Osteocyte (in vitro differentiated cells): ENCODE measurements around the gene DCDC2C. TPM values are rescaled to one million over a fixed set of nuclear protein-coding genes. Genes with fewer than 3 reads are reported as not detected.

Experiments used
- DNase-seq: peaks from one replicate; pipeline ENCODE4 v3.0.0; 2021; ENCODE audit warnings: mixed read lengths; ENCODE audit not compliant: unreplicated experiment; ENCODE audit errors: extremely low spot score
- H3K27ac Mint-ChIP-seq: one replicate; pipeline ENCODE4 v1.8.0; 2021; ENCODE audit warnings: mild to moderate bottlenecking, mixed read lengths; ENCODE audit not compliant: unreplicated experiment
- H3K27me3 Mint-ChIP-seq: one replicate; pipeline ENCODE4 v1.8.0; 2021; ENCODE audit warnings: mixed read lengths; ENCODE audit not compliant: unreplicated experiment
- H3K36me3 Mint-ChIP-seq: one replicate; pipeline ENCODE4 v1.8.0; 2021; ENCODE audit warnings: mixed read lengths; ENCODE audit not compliant: unreplicated experiment
- H3K4me1 Mint-ChIP-seq: one replicate; pipeline ENCODE4 v1.8.0; 2021; ENCODE audit warnings: mixed read lengths; ENCODE audit not compliant: unreplicated experiment
- H3K4me3 Mint-ChIP-seq: one replicate; pipeline ENCODE4 v1.8.0; 2021; ENCODE audit warnings: mild to moderate bottlenecking, moderate library complexity, mixed read lengths; ENCODE audit not compliant: unreplicated experiment
- H3K9me3 Mint-ChIP-seq: one replicate; pipeline ENCODE4 v1.8.0; 2021; ENCODE audit warnings: mixed read lengths; ENCODE audit not compliant: unreplicated experiment
- total RNA-seq: library from RNA; stranded (reverse); gene quantifications from 2 replicates; pipeline ENCODE4 v1.2.1, GENCODE V29; 2021
- TF ChIP-seq, protein P1 (sequence below): fragments of 200-600 bp; sonication (generic); IDR thresholded peaks from 2 replicates; pipeline ENCODE4 v1.5.0; 2021; ENCODE audit warnings: antibody characterized with exemption, mild to moderate bottlenecking, moderate library complexity

Gene DCDC2C
- total RNA-seq, 1 donor from 2014 or later: not detected

DNA sequence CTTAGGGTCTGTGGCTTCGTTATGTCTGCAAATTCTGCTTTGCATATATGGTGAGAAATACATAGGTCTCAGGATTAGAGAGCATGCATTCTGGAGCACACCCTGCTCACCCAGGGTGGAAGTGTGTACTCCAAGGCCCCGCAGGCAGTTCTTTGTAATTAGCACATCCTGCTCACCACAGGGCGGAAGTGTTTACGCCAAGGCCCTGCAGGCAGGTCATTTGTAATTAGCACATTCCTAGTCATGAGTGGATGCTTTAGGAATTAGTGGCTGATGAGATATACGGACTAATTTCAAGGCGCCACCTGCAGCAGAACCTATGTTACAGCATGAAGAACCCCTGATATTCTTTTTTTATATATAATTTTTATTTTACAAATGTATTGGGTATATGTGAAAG, 41.1 kb upstream of the DCDC2C start:
- TF ChIP-seq, protein P1, sequence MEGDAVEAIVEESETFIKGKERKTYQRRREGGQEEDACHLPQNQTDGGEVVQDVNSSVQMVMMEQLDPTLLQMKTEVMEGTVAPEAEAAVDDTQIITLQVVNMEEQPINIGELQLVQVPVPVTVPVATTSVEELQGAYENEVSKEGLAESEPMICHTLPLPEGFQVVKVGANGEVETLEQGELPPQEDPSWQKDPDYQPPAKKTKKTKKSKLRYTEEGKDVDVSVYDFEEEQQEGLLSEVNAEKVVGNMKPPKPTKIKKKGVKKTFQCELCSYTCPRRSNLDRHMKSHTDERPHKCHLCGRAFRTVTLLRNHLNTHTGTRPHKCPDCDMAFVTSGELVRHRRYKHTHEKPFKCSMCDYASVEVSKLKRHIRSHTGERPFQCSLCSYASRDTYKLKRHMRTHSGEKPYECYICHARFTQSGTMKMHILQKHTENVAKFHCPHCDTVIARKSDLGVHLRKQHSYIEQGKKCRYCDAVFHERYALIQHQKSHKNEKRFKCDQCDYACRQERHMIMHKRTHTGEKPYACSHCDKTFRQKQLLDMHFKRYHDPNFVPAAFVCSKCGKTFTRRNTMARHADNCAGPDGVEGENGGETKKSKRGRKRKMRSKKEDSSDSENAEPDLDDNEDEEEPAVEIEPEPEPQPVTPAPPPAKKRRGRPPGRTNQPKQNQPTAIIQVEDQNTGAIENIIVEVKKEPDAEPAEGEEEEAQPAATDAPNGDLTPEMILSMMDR: no peak
- no peak for DNase-seq
- Mint-ChIP-seq H3K27me3 (peaks cover 2% of the 10 kb centered on the region), H3K4me3 (no peak overlapping the region), H3K9me3 (no peaks in the 10 kb centered on the region), H3K36me3 (no peaks in the 10 kb centered on the region), H3K27ac (no peak overlapping the region), H3K4me1 (peaks cover 6% of the 10 kb centered on the region)

DNA sequence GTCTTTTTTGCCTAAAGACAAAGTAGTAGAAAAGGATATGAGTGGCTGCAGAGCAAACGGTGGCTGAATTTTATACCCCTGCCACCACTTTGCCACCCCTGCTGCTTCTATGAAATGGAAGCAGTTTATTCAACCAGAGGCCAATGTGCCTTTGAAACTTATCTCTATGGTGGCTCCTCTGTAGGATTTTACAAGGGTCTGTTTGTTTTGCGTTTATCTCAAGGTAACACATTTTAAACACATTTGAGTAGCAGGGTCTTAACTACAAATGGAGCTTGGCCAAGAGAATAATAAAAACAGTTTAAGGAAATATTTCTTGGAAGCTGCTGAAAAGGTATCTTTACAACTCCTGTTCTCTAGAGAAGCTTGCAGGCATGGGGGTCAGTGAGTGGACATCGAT, 39.3 kb upstream of the DCDC2C start:
- Mint-ChIP-seq H3K36me3 (no peaks in the 10 kb centered on the region), H3K27me3 (peaks cover 2% of the 10 kb centered on the region), H3K9me3 (no peaks in the 10 kb centered on the region), H3K27ac (no peak overlapping the region), H3K4me3 (no peak overlapping the region), H3K4me1 (peaks cover 2% of the 10 kb centered on the region)
- DNase-seq: no peak
- TF ChIP-seq, protein P1: no peak

DNA sequence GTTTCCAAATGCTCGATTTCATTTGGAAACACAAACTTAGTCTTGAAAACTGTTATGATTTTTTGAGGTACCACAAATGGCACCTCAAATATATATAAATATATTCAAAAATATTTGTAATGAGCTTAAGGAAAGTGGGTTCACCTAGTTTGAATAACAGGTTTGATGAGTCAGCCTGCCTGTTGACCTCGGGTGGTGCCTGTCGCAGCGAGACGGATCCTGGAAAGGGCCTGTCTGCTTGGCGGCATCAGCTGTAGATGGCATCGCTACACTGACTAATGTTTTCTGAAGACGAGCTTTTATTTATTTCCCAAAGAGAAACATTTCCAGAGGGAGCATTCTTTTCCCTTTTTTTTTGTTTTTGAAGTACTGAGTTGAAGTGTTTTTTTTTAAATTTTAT, 38.5 kb upstream of the DCDC2C start:
- Mint-ChIP-seq H3K27ac (no peak overlapping the region), H3K4me1 (no peaks in the 10 kb centered on the region), H3K9me3 (no peaks in the 10 kb centered on the region), H3K4me3 (no peak overlapping the region), H3K36me3 (no peaks in the 10 kb centered on the region), H3K27me3 (peaks cover 2% of the 10 kb centered on the region)
- TF ChIP-seq, protein P1: no peak
- DNase-seq: peak; percentile 15

DNA sequence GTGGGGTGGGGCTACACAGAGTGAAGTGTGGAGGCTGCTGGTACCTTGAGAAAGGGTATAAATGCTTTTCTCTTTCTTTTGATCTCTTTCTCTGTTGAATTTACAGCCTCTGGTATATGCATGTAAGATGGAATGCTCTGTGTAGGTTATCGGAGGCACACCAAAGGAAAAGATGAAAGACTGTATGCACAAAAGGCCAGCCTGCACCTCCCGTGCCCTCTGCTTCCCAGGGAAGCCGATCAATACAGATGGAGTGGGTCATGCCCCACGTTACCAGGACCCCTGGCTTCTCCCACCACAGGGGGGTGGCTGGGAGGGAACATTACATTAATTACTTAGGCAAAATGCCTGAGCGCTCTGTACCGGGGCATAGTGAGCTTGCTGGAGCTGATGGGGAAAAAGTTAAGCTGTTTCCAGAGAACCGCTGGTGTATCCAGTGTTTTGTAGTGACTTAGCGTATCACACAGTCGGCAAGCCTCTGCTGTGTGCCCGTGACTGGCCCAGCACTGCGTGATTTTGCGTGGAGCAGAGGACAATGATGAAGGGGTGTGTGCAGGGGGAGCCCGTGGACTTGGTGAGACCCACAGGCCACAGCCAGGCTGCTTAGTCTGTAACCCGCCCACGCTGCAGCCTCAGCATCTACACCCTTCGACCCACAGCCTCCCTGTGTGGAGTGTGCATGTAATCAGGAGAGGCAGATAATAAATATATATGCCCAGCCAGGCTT, 37.3 kb upstream of the DCDC2C start:
- Mint-ChIP-seq H3K9me3 (no peaks in the 10 kb centered on the region), H3K36me3 (no peaks in the 10 kb centered on the region), H3K27ac (no peak overlapping the region), H3K27me3 (peaks cover 2% of the 10 kb centered on the region), H3K4me1 (no peaks in the 10 kb centered on the region), H3K4me3 (no peak overlapping the region)
- TF ChIP-seq, protein P1: no peak
- peak; percentile 78 for DNase-seq

DNA sequence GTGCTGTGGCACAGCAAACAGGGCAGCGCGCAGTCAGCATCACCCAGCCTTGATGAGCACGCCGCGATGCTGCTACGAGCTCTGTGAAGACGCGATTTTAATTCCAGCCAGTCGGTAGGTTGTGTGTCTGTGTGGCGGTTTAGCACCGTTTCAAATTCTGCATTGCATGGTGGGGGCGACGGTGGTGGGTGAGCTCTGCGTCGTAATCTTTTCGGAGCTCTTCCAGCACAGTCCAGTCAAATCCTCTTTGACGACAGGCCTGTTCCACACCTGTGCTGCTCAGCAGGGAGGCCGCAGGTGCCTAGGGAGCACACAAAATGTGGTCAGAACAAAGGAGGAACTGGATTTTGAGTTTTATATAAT, 36.8 kb upstream of the DCDC2C start:
- Mint-ChIP-seq H3K9me3 (no peaks in the 10 kb centered on the region), H3K36me3 (no peaks in the 10 kb centered on the region), H3K4me3 (no peak overlapping the region), H3K27ac (no peak overlapping the region), H3K4me1 (no peaks in the 10 kb centered on the region), H3K27me3 (peaks cover 2% of the 10 kb centered on the region)
- DNase-seq: no peak
- TF ChIP-seq, protein P1: no peak
